Skin of body (tissue), 2 donors: ENCODE measurements around the gene ATXN3. TPM values are rescaled to one million over a fixed set of nuclear protein-coding genes. Genes with fewer than 3 reads are reported as not detected.

Experiments used
- DNase-seq: peaks from one replicate; lab custom pipeline; 2025; lab: John Stamatoyannopoulos, UW
- total RNA-seq: library from RNA; depleted of rRNA; stranded (reverse); fragments of >200 nt; gene quantifications from one replicate; pipeline ENCODE4 v1.2.3, GENCODE V29; 2014

The ATXN3 gene
- total RNA-seq = 55.3 TPM

DNA sequence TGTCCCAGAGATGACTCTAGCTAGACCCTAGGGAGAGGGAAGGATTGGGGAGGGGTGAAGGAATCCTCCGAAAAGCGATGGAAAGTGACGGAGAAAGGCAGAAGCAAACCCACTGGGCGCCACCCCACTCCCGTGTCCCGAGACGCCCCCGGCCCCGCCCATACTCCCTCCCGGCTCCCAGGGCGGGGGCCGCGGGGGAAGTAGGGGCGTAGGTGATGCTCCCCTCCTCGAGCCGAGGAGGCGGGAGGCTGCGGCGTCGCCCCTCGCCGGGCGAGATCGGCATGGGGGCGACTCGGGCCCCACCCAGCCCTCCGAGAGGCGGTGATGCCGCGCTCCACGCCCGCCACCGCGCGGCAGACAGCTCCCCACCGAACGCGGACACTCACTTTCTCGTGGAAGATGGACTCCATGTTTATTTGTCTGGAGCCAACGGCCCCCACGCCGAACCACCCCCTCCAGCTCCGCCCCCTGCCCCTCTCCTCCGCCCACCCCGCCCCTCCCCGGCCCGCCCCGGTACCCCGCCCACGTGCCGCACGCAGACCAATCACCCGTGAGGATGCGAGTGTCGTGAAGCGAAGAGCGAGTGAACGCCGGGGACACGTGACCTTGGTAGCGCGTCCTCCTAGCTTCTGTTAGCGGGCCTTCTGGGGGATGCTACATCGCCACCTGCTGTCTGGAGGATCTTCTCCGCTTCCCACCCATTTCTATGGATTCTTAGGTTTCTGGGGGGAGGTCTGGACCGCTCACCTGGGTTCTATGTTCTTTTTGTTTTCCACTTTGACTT lies at the start of gene ATXN3:
ATXN3 (minus strand) TSS at position 440 of the 784 bp plus-strand sequence; CDS start at position 410, 30 bp downstream.
- DNase-seq = peak; percentile 99

DNA sequence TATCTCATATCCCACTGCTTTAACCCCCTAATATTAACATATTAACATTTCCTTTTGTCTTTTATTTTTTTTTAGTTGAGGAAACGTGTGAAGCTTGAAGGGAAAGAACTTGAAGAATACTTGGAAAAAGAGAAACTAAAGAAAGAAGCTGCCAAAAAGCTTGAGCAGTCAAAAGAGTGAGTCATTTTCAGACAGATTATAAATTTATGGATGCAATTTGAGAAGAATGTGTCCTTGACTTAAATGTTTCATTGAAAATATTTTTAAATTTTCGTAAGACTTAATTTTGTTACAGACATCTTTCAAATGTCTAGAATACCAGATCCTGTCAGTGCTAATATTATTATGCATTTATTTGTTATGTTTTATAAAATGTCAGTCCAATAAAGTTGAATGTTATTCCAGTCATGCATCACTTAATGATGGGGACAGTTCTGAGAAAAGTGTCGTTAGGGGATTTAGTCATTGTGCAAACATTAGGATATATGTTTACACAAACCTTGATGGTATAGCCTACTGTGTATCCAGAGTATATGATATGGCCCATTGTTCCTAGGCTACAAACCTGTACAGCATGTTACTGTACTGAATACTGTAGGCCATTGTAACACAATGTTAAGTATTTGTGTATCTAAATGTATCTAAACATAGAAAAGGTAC lies 48.0 kb upstream of the ATXN3 start:
- no peak for DNase-seq

DNA sequence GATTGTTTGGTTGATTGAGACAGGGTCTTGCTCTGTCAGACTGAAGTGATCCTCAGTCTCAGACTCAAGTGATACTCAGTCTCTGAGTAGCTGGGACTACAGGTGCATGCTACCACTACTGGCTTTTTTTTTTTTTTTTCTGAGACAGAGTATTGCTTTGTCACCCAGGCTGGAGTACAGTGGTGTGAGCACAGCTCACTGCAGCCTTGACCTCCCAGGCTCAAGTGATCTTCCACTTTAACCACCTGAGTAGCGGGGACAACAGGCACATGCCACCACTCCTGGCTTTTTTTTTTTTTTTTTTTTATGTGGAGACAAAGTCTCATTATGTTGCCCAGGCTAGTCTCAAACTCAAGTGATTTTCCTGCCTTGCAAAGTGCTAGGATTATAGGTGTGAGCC lies 47.2 kb upstream of the ATXN3 start:
- no peak for DNase-seq

DNA sequence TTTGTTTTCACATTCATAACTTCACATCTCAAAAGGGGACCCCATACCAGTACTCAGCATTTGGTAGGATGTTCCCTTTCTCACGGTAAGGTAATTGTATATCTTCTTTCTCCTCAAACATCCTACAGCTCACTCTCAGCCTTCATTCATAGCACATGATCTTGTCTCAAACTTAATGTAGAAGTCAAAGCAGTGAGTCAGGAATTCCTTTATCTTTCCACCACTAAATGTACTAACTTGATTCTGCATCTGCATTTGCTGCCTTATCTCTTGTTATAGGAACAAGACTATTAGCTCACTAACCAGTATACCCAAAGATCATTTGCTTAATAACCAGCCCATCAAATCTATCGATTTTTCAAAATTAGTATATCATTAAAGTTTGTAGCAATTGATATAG lies 38.3 kb upstream of the ATXN3 start:
- no peak for DNase-seq

DNA sequence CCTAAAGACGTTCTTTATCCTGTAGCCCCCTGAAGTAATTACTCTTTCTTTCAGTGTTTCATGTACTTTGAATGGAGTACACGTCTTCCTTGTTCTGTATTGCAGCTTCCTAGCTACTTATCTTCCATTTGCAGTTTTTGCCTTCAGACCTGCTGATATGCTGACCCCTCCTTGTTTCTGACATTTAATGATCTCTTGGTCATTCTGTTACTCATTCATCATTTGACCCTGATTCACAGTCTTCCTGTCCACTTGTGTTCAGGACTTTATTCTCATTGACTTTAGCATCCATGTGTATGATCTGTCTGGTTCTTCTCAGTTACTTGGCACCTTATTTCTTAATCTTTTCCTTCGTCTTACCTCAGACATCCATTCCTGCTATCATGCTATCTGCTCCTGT lies 37.6 kb upstream of the ATXN3 start:
- DNase-seq = no peak

DNA sequence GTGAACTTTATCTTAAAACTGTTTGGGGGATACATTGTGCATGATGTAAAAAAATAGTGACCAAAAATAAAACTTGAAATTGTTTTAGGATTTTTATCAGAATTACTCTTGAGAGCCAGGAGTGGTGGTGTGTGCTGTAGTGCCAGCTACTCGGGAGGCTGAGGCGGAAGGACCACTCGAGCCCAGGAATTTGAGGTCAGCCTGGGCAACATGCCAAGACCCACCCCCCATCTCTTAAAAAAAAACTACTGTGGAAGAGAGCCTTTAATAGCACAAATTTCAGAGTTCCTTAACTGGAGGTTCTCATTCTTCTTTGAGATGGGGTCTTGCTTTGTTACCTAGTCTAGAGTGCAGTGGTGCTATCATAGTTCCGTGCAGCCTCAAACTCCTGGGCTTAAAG lies 36.9 kb upstream of the ATXN3 start:
- DNase-seq = no peak

DNA sequence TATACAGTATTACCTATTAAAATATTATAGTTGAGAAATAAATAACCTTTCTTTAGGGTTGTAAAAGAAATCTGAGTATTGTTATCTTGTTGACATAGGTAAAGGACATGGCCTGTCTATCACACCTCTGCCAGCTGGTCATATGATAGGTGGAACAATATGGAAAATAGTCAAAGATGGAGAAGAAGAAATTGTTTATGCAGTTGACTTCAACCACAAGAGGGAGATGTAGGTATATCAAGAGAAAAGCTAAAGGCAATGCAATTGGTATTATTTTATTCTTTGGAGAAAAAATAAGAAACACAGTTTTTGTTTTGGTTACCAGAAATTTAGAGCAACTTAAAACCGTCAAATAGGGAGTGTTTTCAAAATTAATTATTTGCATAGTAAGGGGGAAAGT lies 28.9 kb upstream of the ATXN3 start:
- no peak for DNase-seq

DNA sequence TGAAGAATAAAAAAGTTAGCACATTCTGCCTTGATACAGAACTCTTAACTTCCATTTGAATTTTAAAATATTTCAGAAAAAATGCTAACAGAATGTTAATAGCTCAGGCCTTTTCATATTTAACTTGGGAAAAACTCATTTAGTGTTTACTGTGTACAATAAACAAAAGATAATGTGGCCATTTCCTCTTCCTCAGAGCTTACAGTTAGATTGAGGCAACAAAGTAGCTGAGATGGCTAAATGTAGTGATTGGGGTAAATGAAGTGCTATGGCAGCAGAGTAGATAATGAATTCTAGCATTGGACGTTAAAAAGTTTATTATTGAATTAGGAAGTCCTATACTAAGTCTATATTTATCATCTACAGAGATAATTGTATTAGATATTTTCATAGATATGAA lies 28.1 kb upstream of the ATXN3 start:
- no peak for DNase-seq

DNA sequence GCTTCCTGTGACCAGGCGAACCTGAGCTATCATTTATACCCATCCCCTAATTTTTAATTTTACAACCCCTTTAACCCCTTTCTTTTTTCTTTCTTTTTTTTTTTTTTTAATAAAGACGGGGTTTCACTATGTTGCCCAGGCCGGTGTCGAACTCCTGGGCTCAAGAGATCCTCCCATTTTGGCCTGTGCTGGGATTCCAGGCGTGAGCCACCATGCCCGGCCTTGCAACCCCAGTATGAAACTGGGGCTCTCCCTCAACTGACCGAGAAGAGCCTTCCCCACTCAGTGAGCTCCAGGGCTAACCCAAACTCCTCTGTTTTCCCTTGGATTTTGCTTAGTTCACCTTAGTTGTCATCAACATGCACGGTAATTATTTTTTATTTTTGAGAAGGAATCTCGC lies 16.4 kb upstream of the ATXN3 start:
- DNase-seq = no peak

DNA sequence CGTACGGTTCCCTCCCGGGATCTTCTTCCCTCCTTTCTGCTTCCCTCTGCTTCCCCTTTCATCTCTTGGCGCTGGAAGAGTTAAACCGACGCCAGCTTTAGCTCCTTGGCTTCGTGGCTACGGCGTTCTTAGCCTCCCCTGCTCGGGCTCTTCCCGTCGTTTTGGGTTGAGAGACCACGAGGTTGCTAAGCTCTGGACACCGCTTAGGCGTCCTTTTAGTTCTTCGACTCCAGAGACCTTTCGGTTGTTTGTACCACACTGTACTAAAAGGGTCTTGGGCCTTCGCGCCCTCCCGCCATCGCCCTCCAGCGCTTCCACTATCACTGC lies 15.9 kb upstream of the ATXN3 start:
- DNase-seq = no peak

DNA sequence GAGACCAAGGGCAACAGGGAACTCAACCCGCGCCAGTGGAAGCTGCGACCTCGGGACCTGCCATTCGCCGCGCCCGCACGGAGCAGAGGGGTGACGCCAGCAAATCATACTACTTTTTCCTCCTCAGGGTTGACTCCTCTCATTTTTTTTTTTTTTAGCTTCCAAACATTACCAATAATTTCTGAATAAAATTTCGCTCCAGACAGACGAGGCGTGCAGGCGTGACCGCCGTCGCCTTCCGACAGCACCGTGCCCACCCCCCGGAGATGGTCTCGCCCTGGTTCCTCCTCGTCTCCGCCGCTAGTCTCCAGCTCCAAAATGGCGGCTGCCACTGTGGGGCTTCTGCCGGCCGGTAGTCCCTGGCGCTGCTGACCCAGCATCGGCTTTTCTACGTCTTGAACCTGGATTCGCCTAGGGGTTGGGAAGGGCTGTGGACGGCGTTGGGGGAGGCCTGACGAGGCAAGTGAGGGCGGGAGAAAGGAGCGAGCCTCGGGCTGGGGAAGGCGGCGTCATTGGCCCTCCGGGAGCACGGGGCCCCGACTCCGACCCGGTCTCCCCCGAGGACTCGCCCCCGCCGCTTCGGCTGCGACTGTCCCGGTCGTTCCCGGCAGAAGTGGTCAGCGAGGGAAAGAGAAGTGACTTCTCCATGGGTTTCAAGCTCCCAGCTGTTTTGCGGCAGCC lies 15.4 kb upstream of the ATXN3 start, which contains the start of the genes CPSF2 and NDUFB1:
CPSF2 (plus strand) TSS at position 300 of the 681 bp plus-strand sequence. CDS start 9,016 bp downstream, outside the sequence.
NDUFB1 (minus strand) TSS at position 37 of the 681 bp plus-strand sequence. CDS start 4,069 bp downstream, outside the sequence.
- peak; percentile 79 for DNase-seq

DNA sequence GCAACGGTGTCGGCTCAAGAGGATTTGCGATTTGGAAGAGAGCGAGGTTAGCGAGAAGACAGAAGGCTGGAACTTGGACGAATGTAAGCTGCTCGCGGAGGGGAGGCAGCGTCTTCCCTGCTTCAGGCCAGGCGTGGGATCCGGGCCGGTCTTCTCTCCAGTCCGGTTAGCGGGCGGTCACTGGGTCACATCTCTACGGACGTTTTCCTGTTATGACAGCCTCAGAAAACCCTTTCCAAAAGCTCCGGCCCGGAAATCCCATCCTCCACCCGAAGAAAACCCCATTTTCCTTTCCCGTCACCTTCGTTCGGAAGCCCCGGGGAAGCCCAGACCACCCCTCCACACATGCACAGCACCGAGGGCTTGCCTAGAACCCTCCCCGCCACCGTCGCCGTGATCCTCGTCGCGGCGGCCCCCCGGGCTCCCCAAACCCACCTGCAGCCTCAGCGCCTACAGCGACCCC lies 14.9 kb upstream of the ATXN3 start:
- peak; percentile 61 for DNase-seq

DNA sequence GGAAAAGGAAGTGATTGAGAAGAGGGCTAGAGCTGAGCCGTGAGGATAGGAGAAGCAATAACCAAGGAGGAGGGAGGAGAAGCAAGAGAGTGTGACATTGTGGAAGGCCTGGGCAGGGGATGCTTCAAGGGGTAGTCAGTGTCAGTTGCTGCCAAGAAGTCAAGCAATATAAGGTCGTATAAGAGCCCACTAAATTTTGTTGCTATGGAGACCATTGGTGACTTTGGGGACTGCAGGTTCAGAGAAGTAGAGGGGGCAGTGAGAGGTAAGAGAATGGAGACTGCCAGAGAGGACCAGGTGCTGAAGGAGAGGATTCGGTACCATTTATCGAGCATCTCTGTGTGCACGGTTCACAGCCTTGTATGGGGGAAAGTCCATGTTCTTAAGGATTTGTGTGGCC lies 3.1 kb upstream of the ATXN3 start:
- no peak for DNase-seq

DNA sequence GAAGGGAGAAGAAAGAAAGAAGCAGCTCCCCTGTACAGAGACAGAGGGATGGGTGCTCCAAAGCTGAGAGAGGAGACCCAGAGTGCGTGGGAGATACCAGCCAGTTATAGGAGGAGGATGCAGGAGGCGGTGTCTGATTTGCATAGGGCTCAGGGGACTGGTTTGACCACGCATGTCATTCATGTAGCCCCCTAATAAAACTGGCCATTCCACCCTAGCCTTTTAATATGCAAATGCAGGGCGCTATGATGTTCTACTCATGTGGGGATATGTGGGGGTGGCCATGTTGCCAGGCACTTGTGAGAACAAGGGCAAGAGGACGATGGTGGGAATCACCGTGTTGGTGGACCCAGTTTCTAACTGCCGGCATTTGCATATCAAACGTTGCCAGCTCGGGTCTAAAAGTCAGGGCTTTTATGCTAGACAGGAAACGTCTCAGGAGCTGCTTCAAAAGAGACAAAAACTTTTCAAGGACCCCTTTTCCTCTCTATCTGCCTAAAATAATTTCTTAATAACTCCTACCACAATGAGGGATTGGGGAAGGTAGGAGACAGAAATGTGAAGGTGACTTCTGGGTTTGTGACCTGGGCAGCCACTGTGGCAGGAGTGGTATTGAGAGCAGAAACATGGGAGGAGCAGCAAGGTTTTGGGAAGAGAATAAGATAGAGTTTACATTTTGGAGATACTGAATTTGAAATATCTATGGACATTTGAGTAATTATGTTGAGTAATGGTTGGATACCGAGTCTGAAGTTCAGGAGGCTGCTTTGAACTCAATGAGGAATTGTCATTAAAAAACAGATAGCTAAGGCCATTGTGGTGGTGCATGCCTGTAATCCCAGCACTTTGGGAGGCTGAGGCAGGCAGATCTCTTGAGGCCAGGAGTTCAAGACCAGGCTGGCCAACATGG lies 2.2 kb upstream of the ATXN3 start:
- DNase-seq = no peak

DNA sequence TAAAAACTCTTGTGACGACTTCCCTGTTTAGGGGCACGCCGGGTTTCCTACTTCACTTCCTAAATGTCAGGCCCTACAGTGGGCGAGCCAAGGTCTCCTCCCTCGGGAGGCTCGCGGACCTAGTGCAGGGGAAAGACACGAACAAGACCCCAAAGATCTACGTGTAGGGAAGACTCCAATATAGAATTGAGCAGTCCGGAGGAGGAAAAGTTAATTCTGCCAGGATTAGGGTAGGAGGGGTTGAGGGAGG lies 564 bp downstream of the ATXN3 start:
- DNase-seq = peak; percentile 74

DNA sequence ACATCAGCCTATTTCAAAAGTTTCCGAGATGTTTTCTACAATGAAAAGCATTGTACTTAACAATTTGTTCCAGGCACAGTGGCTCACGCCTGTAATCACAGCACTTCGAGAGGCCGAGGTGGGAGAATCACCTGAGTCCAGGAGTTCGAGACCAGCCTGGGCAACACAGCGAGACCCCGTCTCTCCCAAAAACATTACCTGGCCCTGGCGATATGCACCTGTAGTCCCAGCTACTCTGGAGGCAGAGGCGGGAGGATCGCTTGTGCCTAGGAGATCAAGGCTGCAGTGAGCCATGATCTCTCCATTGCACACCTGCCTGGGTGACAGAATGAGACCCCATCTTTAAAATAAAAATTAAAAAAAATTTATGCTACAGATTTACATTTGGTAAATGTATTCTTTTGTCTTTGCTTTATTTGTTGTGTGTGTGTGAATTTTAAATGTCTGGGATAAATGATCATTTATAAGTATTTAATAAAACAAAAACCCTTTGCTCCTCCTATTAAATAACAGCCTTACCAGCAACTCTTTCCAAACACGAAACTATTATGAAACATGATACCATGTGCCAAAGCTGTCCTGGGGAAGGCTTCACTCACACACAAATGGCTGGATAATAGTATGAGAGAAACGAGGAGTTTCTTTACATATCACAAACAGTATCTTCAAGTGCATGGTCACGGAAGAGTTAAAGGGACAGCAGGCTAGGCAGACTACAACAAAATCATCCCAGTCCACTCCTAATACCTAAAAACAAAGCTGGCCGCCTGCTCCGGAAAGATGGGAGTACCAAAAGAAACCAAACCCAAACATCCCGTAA lies 1.1 kb downstream of the ATXN3 start:
- peak; percentile 69 for DNase-seq

DNA sequence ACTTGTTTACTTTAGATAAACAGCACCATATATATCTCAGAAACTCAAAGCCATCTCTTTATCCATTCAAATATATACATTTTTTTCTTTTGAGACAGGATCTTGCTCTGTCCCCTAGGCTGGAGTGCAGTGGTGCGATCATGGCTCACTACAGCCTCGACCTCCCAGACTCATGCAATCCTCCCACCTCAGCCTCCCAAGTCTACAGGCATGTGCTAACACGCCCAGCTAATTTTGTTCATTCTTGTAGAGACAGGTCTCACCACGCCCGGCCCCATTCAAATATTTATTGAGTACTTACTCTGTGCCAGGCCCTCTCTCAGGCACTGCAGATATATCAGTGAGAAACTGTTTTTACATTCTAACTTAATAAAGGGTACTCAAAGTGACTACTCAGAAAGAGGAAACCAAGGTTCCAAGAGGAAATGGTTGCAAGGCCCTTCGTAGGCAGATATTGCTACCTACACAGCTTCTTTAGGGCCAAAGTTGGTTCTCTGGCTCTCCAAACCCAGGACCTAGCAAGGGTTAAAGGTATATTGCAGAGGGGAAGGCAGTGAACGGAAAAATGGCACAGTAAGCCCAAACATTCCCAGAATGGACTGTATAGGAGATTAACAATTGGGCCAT lies 2.9 kb downstream of the ATXN3 start:
- DNase-seq = no peak

DNA sequence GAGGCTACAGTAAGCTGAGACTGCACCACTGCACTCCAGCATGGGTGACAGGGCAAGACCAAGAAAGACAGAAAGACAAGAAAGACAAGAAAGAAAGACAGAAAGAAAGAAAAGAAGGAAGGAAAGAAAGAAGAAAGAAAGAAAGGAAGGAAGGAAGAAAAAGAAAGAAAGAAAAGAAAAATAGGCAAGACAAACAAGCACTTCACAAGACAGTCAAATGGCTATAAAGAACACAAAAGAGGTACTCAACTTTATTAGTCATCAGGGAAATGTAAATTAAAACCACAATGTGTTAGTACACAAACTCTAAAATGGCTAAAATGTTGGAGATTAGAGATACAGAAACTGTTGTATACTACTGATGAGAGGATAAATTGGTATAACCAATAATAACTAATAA lies 6.6 kb downstream of the ATXN3 start:
- no peak for DNase-seq

DNA sequence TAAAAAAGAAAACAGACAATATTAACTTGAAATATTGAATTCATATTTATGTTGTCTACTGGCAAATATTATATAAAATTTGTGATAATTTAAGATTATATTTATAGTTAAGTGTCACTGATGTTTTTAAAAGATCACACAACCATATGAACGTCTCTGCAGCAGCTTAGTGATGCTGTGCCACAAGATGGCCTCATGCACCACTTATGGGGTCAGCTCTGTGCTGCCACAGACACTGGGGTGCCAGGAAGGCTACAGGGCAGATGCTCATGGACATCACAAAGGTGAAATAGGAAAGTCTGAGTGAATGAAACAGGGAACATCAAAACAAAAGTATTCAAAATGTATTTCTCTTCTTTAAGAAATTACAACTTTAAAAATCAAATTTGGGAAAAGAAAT lies 13.1 kb downstream of the ATXN3 start:
- DNase-seq = no peak

DNA sequence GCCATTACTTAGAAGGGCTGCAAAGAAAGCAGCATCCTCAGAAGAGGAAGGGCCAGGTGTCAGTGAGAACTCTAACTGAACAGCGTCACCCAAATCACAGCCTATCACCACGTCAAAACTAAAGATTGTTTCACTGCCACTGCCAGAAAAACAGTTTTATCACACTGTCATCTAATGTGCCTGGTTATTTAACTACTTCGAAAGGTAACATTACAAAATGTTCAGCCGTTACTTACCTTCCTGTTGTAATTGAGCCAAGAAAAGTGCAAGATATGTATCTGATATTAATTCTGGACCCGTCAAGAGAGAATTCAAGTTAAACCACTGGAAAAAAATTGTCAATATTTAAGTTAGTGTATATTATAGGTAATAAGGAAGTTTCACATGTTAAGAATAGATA lies 17.9 kb downstream of the ATXN3 start:
- no peak for DNase-seq
